GM12878 (cell line): ENCODE results near the gene IFT25. TPM values are rescaled to one million over a fixed set of nuclear protein-coding genes. Genes with fewer than 3 reads are reported as not detected.

Source experiments
- ATAC-seq: fragments of 200-7000 bp; cut with Tn5 transposase; 3 replicates; pipeline ENCODE4 v1.9.1; 2020; ENCODE audit warnings: mild to moderate bottlenecking, moderate library complexity
- BruUV-seq: library from RNA; stranded (reverse); fragments of 400-500 nt; replicated peaks from 2 replicates; lab custom pipeline; 2021; lab: Mats Ljungman, UMichigan
- CTCF ChIA-PET: fragments of 300-600 bp; sonication (Branson Sonifier 250); formaldehyde crosslinking; extraction: SDS; loops from one replicate; lab custom pipeline; 2021; ENCODE audit warnings: inconsistent platforms; lab: Yijun Ruan, JAX
- POLR2A ChIA-PET: fragments of 350-600 bp; formaldehyde crosslinking; extraction: SDS; loops from one replicate; lab custom pipeline; 2021; ENCODE audit warnings: inconsistent platforms; lab: Charles Lee
- RAD21 ChIA-PET: fragments of 300-600 bp; sonication (Branson Sonifier 250); formaldehyde crosslinking; loops from one replicate; lab custom pipeline; 2023; ENCODE audit warnings: antibody characterized with exemption; ENCODE audit not compliant: unreplicated experiment; lab: Charles Lee
- SMC1A ChIA-PET: fragments of 300-600 bp; sonication (Branson Sonifier 250); formaldehyde crosslinking; loops from one replicate; lab custom pipeline; 2023; ENCODE audit not compliant: unreplicated experiment, uncharacterized antibody; lab: Charles Lee
- DNase-seq: peaks from one replicate; pipeline ENCODE4 v3.0.0-alpha.2; 2011; ENCODE audit warnings: low read depth, low spot score
- FAIRE-seq: peaks from 3 replicates; lab custom pipeline; 2011; peaks lifted over from hg19 to GRCh38; lab: Jason Lieb, UNC
- H2AFZ ChIP-seq: 2 replicates; pipeline ENCODE4 v1.6.0; 2011; ENCODE audit warnings: low read depth, low read length, control low read depth; ENCODE audit not compliant: control insufficient read depth
- H3K27ac ChIP-seq: 2 replicates; pipeline ENCODE4 v1.5.1; 2011; ENCODE audit warnings: control low read depth; ENCODE audit not compliant: control insufficient read depth, insufficient read depth
- H3K27me3 ChIP-seq, 2 experiments: replicated peaks in 1 of 2; 2 replicates each; pipeline versions ENCODE4 v1.6.0 to v1.6.1; 2011; ENCODE audit warnings: low read length in 1 of 2; ENCODE audit not compliant: control insufficient read depth in 2 of 2, insufficient read depth in 2 of 2
- H3K36me3 ChIP-seq, 2 experiments: 2 replicates each; pipeline ENCODE4 v1.5.1; 2011; ENCODE audit warnings: low read length in 1 of 2; ENCODE audit not compliant: control insufficient read depth in 2 of 2, insufficient read depth in 2 of 2
- H3K4me1 ChIP-seq: 2 replicates; pipeline ENCODE4 v1.6.1; 2011; ENCODE audit warnings: mild to moderate bottlenecking, low read length, moderate library complexity, mixed read lengths; ENCODE audit not compliant: control insufficient read depth, insufficient read depth
- H3K4me2 ChIP-seq: 2 replicates; pipeline ENCODE4 v1.6.0; 2011; ENCODE audit warnings: control low read depth; ENCODE audit not compliant: control insufficient read depth, insufficient read depth
- H3K4me3 ChIP-seq: fragments of 200-600 bp; sonication (generic); 2 replicates; pipeline ENCODE4 v1.5.1; 2016
- H3K79me2 ChIP-seq: 2 replicates; pipeline ENCODE4 v1.6.0; 2011; ENCODE audit warnings: low read length; ENCODE audit not compliant: control insufficient read depth, insufficient read depth
- H3K9ac ChIP-seq: 2 replicates; pipeline ENCODE4 v1.8.0; 2011; ENCODE audit warnings: low read length, control low read depth, mixed read lengths; ENCODE audit not compliant: control insufficient read depth, insufficient read depth
- H3K9me3 ChIP-seq: replicated peaks from 3 replicates; pipeline ENCODE4 v1.5.1; 2011; ENCODE audit warnings: mild to moderate bottlenecking, low read length; ENCODE audit not compliant: control insufficient read depth, insufficient read depth
- H4K20me1 ChIP-seq: 2 replicates; pipeline ENCODE4 v1.6.0; 2011; ENCODE audit not compliant: control insufficient read depth, insufficient read depth
- CEBPZ ChIP-seq: fragments of 150-350 bp; IDR thresholded peaks from 2 replicates; pipeline ENCODE4 v1.6.1; 2016; ENCODE audit warnings: low read depth, low read length
- NFIC ChIP-seq: IDR thresholded peaks from 2 replicates; pipeline ENCODE4 v1.6.1; 2012; ENCODE audit warnings: low read depth, mild to moderate bottlenecking, inconsistent platforms, low read length, moderate library complexity
- NR2C2 ChIP-seq: IDR thresholded peaks from 2 replicates; pipeline ENCODE4 v1.6.1; 2011; ENCODE audit warnings: borderline replicate concordance, low read depth; ENCODE audit not compliant: control insufficient read depth, insufficient read length
- POLR2A ChIP-seq: IDR thresholded peaks from 2 replicates; pipeline ENCODE4 v1.6.1; 2011; ENCODE audit warnings: low read depth, mild to moderate bottlenecking, low read length
- POU2F2 ChIP-seq: IDR thresholded peaks from 3 replicates; pipeline ENCODE4 v1.6.1; 2011; ENCODE audit warnings: low read depth, mild to moderate bottlenecking, low read length, borderline replicate concordance
- WGBS: methylation state at CpG from one replicate; pipeline ENCODE4 v1.1.6; 2016; ENCODE audit warnings: low lambda C conversion rate; ENCODE audit not compliant: insufficient replicate concordance, insufficient coverage; ENCODE audit errors: missing lambda C conversion rate; 5-methylcytosine and 5-hydroxymethylcytosine counted together
- in situ Hi-C: fragments of 300-500 bp; cut with MboI; formaldehyde crosslinking; loops from 9 replicates; pipeline ENCODE4 v1.14.3; 2018; ENCODE audit warnings: mixed read lengths
- intact Hi-C: fragments of 100-400 bp; cut with micrococcal nuclease; formaldehyde crosslinking; loops from one replicate; pipeline ENCODE4 v1.14.2; 2022; ENCODE audit not compliant: unreplicated experiment
- polyA plus RNA-seq, 11 experiments: library from polyadenylated mRNA; depleted of rRNA in 4 of 11; unstranded in 6 of 11; stranded (reverse) in 5 of 11; fragments of >200 nt; fragmentation: Nextera tagmentation in 4 of 11; fragmentation: Illumina TruSeq in 1 of 11; extraction: Ambion mirVana in 4 of 11; extraction: Trizol in 1 of 11; gene quantifications; 1 replicate in 1 of 11; 2 replicates in 10 of 11; pipeline versions ENCODE4 v1.2.1 to v1.2.3, GENCODE V29; 2011 to 2016; ENCODE audit warnings: inconsistent platforms in 2 of 11, missing spikeins in 2 of 11, low read depth in 1 of 11
- total RNA-seq, 4 experiments: library from RNA; depleted of rRNA in 3 of 4; stranded (reverse); fragments of >200 nt in 3 of 4; fragmentation: Illumina TruSeq in 1 of 4; extraction: Trizol in 1 of 4; gene quantifications; 2 replicates each; pipeline versions ENCODE4 v1.2.1 to v1.2.3, GENCODE V29; 2013 to 2021

The IFT25 gene
- total and polyA plus RNA-seq, 10 of the 15 experiments (the other 5 are each of a cell fraction or from before 2014, with no cell fraction given) = 55.7 to 242 (median 131) TPM

GRCh38 chr1:53938136-53938830 lies 7.2 kb downstream of the IFT25 start:
- TF ChIP-seq POLR2A = no peak
- TF ChIP-seq NR2C2 = no peak
- TF ChIP-seq NFIC = no peak
- TF ChIP-seq CEBPZ = no peak
- no peak for TF ChIP-seq POU2F2

More at GRCh38 chr1:53938136-53938830, 7.2 kb downstream of the IFT25 start:
- RAD21 ChIA-PET = no interaction called here
- CTCF ChIA-PET = no interaction called here
- H2AFZ ChIP-seq = no peak overlapping the region
- no peak overlapping the region for H3K27ac ChIP-seq
- H3K4me1 ChIP-seq = no peaks in the 10 kb centered on the region
- H3K79me2 ChIP-seq = peaks cover 11% of the 10 kb centered on the region
- DNase-seq (no peak), ATAC-seq (no peak), FAIRE-seq (no peak)
- intact Hi-C loops (no loop called here), in situ Hi-C loops (no loop called here)
- H3K4me3 ChIP-seq = no peak overlapping the region
- H3K9me3 ChIP-seq = peaks cover 11% of the 10 kb centered on the region
- H3K4me2 ChIP-seq = no peak overlapping the region
- 88% methylated on average over 4 of the region's 4 CpGs for WGBS
- POLR2A ChIA-PET = interaction anchor here (0.7 kb wide), 1 partner anchor 48 kb away, joined by 4 read pairs; the partner anchor contains the start of gene YIPF1
- SMC1A ChIA-PET = interaction anchor here (2.6 kb wide), 1 partner anchor 13 kb away, joined by 9 read pairs; no protein-coding TSS in a partner anchor
- no TSS peak for BruUV-seq
- H3K36me3 ChIP-seq = peaks cover 0 to 8% of the 10 kb centered on the region in 2 experiments; a peak in 1 of 4 replicates
- no peaks in the 10 kb centered on the region for H3K27me3 ChIP-seq
- no peak overlapping the region for H3K9ac ChIP-seq
- no peaks in the 10 kb centered on the region for H4K20me1 ChIP-seq
